PC-3 (cell line): ENCODE measurements around the gene TRIM16. TPM values are rescaled to one million over a fixed set of nuclear protein-coding genes. Genes with fewer than 3 reads are reported as not detected.

ENCODE experiments used
- ATAC-seq: fragments of 200-7000 bp; cut with Tn5 transposase; 2 replicates; pipeline ENCODE4 v1.9.1; 2020; ENCODE audit warnings: mild to moderate bottlenecking, moderate library complexity
- BruUV-seq: library from RNA; stranded (reverse); fragments of 400-500 nt; replicated peaks from 2 replicates; lab custom pipeline; 2021; lab: Mats Ljungman, UMichigan
- CTCF ChIA-PET: fragments of 300-600 bp; sonication (Branson Sonifier 250); formaldehyde crosslinking; loops from one replicate; lab custom pipeline; 2022; ENCODE audit warnings: antibody characterized with exemption; lab: Charles Lee
- POLR2A ChIA-PET: fragments of 300-600 bp; sonication (Branson Sonifier 250); formaldehyde crosslinking; loops from one replicate; lab custom pipeline; 2022; ENCODE audit warnings: antibody characterized with exemption; ENCODE audit not compliant: unreplicated experiment; lab: Charles Lee
- DNase-seq: peaks from one replicate; pipeline ENCODE4 v3.0.0-alpha.2; 2015
- H2AFZ ChIP-seq: fragments of 300-600 bp; sonication (generic); 2 replicates; pipeline ENCODE4 v1.6.0; 2016; ENCODE audit warnings: antibody characterized with exemption, low read length
- H3F3A ChIP-seq: fragments of 300-600 bp; sonication (generic); one replicate; pipeline ENCODE4 v1.6.0; 2017; ENCODE audit warnings: antibody characterized with exemption, low read length, control low read depth, mild to moderate bottlenecking; ENCODE audit not compliant: unreplicated experiment
- H3K27ac ChIP-seq: fragments of 300-600 bp; sonication (generic); 2 replicates; pipeline ENCODE4 v1.5.1; 2016; ENCODE audit warnings: mild to moderate bottlenecking, low read length
- H3K27me3 ChIP-seq: fragments of 300-600 bp; sonication (generic); 2 replicates; pipeline ENCODE4 v1.6.1; 2016; ENCODE audit warnings: low read length, mixed read lengths
- H3K36me3 ChIP-seq: fragments of 300-600 bp; sonication (generic); 2 replicates; pipeline ENCODE4 v1.6.1; 2016; ENCODE audit warnings: low read depth, mixed run types, low read length, mixed read lengths
- H3K4me1 ChIP-seq: fragments of 300-600 bp; sonication (generic); 2 replicates; pipeline ENCODE4 v1.5.1; 2016; ENCODE audit warnings: low read length; ENCODE audit not compliant: insufficient read depth
- H3K4me2 ChIP-seq: fragments of 300-600 bp; sonication (generic); 2 replicates; pipeline ENCODE4 v1.6.0; 2016; ENCODE audit warnings: low read length
- H3K4me3 ChIP-seq: fragments of 300-600 bp; sonication (generic); 2 replicates; pipeline ENCODE4 v1.5.1; 2016; ENCODE audit warnings: mild to moderate bottlenecking, low read length, mixed read lengths
- H3K79me2 ChIP-seq: fragments of 300-600 bp; sonication (generic); 2 replicates; pipeline ENCODE4 v1.6.1; 2017; ENCODE audit warnings: low read length, mixed read lengths
- H3K9ac ChIP-seq: fragments of 300-600 bp; sonication (generic); 2 replicates; pipeline ENCODE4 v1.6.0; 2016; ENCODE audit warnings: mild to moderate bottlenecking, low read length
- H3K9me2 ChIP-seq: fragments of 300-600 bp; sonication (generic); replicated peaks from 2 replicates; pipeline ENCODE4 v1.6.1; 2016; ENCODE audit warnings: mixed run types, low read length, mixed read lengths
- H3K9me3 ChIP-seq: fragments of 300-600 bp; sonication (generic); 2 replicates; pipeline ENCODE4 v1.6.1; 2016; ENCODE audit warnings: low read length, mixed read lengths
- H4K20me1 ChIP-seq: fragments of 300-600 bp; sonication (generic); 2 replicates; pipeline ENCODE4 v1.6.1; 2016; ENCODE audit warnings: low read length, mixed read lengths
- CTCF ChIP-seq: fragments of 300-600 bp; sonication (generic); conservative IDR thresholded peaks from 2 replicates; pipeline ENCODE4 v1.5.1; 2017; ENCODE audit warnings: antibody characterized with exemption, low read depth, mild to moderate bottlenecking, low read length
- EZH2 ChIP-seq: fragments of 300-600 bp; sonication (generic); IDR thresholded peaks from one replicate; pipeline ENCODE4 v1.6.1; 2017; ENCODE audit warnings: antibody characterized with exemption, mild to moderate bottlenecking, low read length; ENCODE audit not compliant: unreplicated experiment
- EZH2phosphoT487 ChIP-seq: fragments of 300-600 bp; sonication (generic); IDR thresholded peaks from 2 replicates; pipeline ENCODE4 v1.6.1; 2018; ENCODE audit warnings: mild to moderate bottlenecking, antibody characterized with exemption, low read length, borderline replicate concordance
- intact Hi-C: fragments of 100-400 bp; cut with micrococcal nuclease; formaldehyde crosslinking; loops from 2 replicates; pipeline ENCODE4 v1.9.0; 2023
- total RNA-seq: library from RNA; depleted of rRNA; stranded (reverse); fragments of >200 nt; gene quantifications from 2 replicates; pipeline ENCODE4 v1.2.3, GENCODE V29; 2014

Gene TRIM16
- total RNA-seq, 1 experiment from 2014 or later: 76.6 TPM

DNA sequence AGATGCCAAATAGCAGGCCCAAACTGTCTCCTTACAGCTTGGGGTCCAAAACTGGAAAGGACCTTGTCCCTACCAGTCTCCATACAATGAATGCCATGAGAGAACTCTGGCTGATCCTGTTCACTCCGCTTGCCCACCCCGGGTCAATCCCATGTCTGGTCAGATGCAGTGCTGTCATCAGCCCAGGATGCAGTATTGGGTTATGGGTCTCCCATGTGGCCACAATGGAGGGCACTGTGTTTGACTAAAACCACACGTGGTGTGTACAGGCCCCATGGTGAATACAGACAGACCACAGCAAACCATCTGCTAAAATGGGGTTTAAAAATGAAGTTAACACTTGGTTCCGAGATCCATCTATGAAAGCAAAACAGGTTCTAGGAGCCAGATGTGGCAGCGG lies 20.4 kb downstream of the TRIM16 start:
- Histone ChIP-seq H3K9me3 (no peaks in the 10 kb centered on the region), H3K9me2 (no peaks in the 10 kb centered on the region), H3K27ac (no peak overlapping the region), H2AFZ (no peak overlapping the region), H3K27me3 (no peaks in the 10 kb centered on the region), H3K4me3 (no peak overlapping the region), H4K20me1 (no peaks in the 10 kb centered on the region), H3K4me2 (no peak overlapping the region), H3K4me1 (peaks cover 22% of the 10 kb centered on the region), H3K36me3 (peaks cover 14% of the 10 kb centered on the region), H3K79me2 (no peaks in the 10 kb centered on the region), H3F3A (peaks cover 7% of the 10 kb centered on the region), H3K9ac (no peak overlapping the region)
- intact Hi-C loops: no loop called here
- ATAC-seq (no peak), DNase-seq (no peak)
- ChIA-PET CTCF (no interaction called here), POLR2A (no interaction called here)
- TF ChIP-seq EZH2 (no peak), EZH2phosphoT487 (no peak), CTCF (no peak)
- BruUV-seq: no TSS peak

GRCh38 chr17:15663176-15663575 lies 20.9 kb downstream of the TRIM16 start:
- peaks cover 27% of the 10 kb centered on the region for H3K4me1 ChIP-seq
- BruUV-seq: no TSS peak
- H4K20me1 ChIP-seq: no peaks in the 10 kb centered on the region
- H3K36me3 ChIP-seq: peaks cover 14% of the 10 kb centered on the region
- TF ChIP-seq CTCF: no peak
- TF ChIP-seq EZH2phosphoT487: no peak
- no peak for TF ChIP-seq EZH2
- no peaks in the 10 kb centered on the region for H3K79me2 ChIP-seq
- H3K9me3 ChIP-seq: no peaks in the 10 kb centered on the region
- no peak overlapping the region for H3K9ac ChIP-seq
- DNase-seq: no peak
- intact Hi-C loops: no loop called here
- H3K4me2 ChIP-seq: no peak overlapping the region
- no peak overlapping the region for H2AFZ ChIP-seq
- ChIA-PET POLR2A (no interaction called here), CTCF (no interaction called here)
- no peak overlapping the region for H3K4me3 ChIP-seq
- no peaks in the 10 kb centered on the region for H3K9me2 ChIP-seq
- ATAC-seq: no peak
- H3F3A ChIP-seq: peaks cover 12% of the 10 kb centered on the region
- H3K27me3 ChIP-seq: no peaks in the 10 kb centered on the region
- H3K27ac ChIP-seq: no peak overlapping the region

GRCh38 chr17:15662681-15663080 lies 21.4 kb downstream of the TRIM16 start:
- Histone ChIP-seq H3F3A (peaks cover 17% of the 10 kb centered on the region), H3K4me2 (no peak overlapping the region), H3K79me2 (no peaks in the 10 kb centered on the region), H3K9me3 (no peaks in the 10 kb centered on the region), H3K9ac (no peak overlapping the region), H3K36me3 (peaks cover 14% of the 10 kb centered on the region), H3K27ac (no peak overlapping the region), H3K4me3 (no peak overlapping the region), H3K4me1 (peaks cover 32% of the 10 kb centered on the region), H2AFZ (no peak overlapping the region), H4K20me1 (no peaks in the 10 kb centered on the region), H3K9me2 (no peaks in the 10 kb centered on the region), H3K27me3 (no peaks in the 10 kb centered on the region)
- POLR2A ChIA-PET: no interaction called here
- TF ChIP-seq EZH2: no peak
- TF ChIP-seq CTCF: no peak
- TF ChIP-seq EZH2phosphoT487: no peak
- DNase-seq (peak; percentile 28), ATAC-seq (no peak)
- intact Hi-C loops: no loop called here
- no TSS peak for BruUV-seq
- CTCF ChIA-PET: no interaction called here
